AG04450 (cell line): ENCODE measurements around the gene BCL3. TPM values are rescaled to one million over a fixed set of nuclear protein-coding genes. Genes with fewer than 3 reads are reported as not detected.
A peak's percentile ranks its signal among the peaks of the same experiment; 100 is the strongest.

Experiments
- CTCF ChIA-PET: fragments of 300-600, 350-600 bp; formaldehyde crosslinking; extraction: SDS; loops from one replicate; lab custom pipeline; 2022; ENCODE audit warnings: antibody characterized with exemption, inconsistent platforms; lab: Charles Lee
- POLR2A ChIA-PET: fragments of 350-600 bp; formaldehyde crosslinking; extraction: SDS; loops from one replicate; lab custom pipeline; 2021; ENCODE audit warnings: antibody characterized with exemption, inconsistent platforms; lab: Yijun Ruan, JAX
- DNase-seq: peaks from one replicate; pipeline ENCODE4 v3.0.0-alpha.2; 2011; ENCODE audit warnings: low read depth, low spot score
- H3K27ac ChIP-seq: one replicate; pipeline ENCODE4 v1.5.1; 2012; ENCODE audit warnings: low read depth, low read length, control low read depth
- H3K27me3 ChIP-seq: one replicate; pipeline ENCODE4 v1.6.0; 2012; ENCODE audit warnings: low read length; ENCODE audit not compliant: control insufficient read depth, insufficient read depth
- H3K4me3 ChIP-seq: 2 replicates; pipeline ENCODE4 v1.5.1; 2011; ENCODE audit warnings: mild to moderate bottlenecking, low read depth, low read length, control low read depth
- H3K9me3 ChIP-seq: 2 replicates; pipeline ENCODE4 v1.5.1; 2012; ENCODE audit warnings: low read length; ENCODE audit not compliant: control insufficient read depth, insufficient read depth
- polyA minus RNA-seq: library from RNA; depleted of rRNA, polyadenylated mRNA; stranded (reverse); fragments of >200 nt; gene quantifications from 2 replicates; pipeline ENCODE4 v1.2.3, GENCODE V29; 2011; rRNA and poly(A)+ RNA removed
- polyA plus RNA-seq: library from polyadenylated mRNA; depleted of rRNA; stranded (reverse); fragments of >200 nt; gene quantifications from 2 replicates; pipeline ENCODE4 v1.2.3, GENCODE V29; 2011; rRNA removed
- TF ChIP-seq, protein P1 (sequence below): IDR thresholded peaks from 2 replicates; pipeline ENCODE4 v1.5.1; 2011; ENCODE audit warnings: low read depth, low read length, control low read depth, inconsistent platforms

Gene BCL3
- polyA plus RNA-seq (5.6 and 11.0 TPM in 2 replicates), polyA minus RNA-seq (10.0 and 11.3 TPM in 2 replicates)

DNA sequence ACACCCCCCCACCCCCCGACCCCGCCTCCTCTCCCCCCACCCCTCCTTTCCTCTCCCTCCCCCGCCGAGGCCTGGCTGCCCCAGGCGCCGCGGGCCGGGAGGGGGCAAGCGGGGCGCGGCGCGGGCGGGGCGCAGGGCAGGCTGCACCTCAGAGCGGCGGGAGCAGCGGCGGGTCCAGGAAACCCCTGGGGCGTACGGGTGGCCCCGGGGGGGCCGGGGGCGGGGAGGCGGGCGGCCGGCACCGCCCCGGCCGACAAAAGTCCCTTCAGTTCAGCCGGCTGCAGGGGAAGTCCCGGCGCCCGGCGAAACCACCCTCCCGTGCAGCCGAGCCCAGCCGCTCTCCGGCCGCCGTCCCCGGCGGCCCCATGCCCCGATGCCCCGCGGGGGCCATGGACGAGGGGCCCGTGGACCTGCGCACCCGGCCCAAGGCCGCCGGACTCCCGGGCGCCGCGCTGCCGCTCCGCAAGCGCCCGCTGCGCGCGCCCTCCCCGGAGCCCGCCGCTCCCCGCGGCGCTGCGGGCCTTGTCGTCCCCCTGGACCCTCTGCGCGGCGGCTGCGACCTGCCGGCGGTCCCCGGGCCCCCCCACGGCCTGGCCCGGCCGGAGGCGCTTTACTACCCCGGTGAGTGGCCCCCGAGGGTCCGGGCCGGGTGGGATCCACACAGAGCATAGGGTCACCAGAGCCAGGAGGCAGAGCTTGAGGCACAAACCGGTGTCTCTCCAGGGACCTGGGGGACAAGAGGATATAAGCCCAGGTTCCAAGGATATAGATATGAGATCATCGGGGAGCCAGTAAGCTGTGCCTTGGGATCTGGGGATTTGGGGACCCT is at the start of gene BCL3:
TSS of gene BCL3 (plus strand) at position 283 of the 829 bp plus-strand sequence. CDS start at position 366, 83 bp downstream.
- DNase-seq, result no peak
- ChIA-PET POLR2A (interaction anchor here (0.7 to 1.3 kb wide), 2 partner anchors 10 to 16 kb away, joined by 3 to 6 read pairs; no protein-coding TSS in a partner anchor), CTCF (interaction anchor here (1.0 to 1.9 kb wide), 2 partner anchors 22 to 24 kb away, joined by 6 to 9 read pairs; no protein-coding TSS in a partner anchor)
- TF ChIP-seq, protein P1, sequence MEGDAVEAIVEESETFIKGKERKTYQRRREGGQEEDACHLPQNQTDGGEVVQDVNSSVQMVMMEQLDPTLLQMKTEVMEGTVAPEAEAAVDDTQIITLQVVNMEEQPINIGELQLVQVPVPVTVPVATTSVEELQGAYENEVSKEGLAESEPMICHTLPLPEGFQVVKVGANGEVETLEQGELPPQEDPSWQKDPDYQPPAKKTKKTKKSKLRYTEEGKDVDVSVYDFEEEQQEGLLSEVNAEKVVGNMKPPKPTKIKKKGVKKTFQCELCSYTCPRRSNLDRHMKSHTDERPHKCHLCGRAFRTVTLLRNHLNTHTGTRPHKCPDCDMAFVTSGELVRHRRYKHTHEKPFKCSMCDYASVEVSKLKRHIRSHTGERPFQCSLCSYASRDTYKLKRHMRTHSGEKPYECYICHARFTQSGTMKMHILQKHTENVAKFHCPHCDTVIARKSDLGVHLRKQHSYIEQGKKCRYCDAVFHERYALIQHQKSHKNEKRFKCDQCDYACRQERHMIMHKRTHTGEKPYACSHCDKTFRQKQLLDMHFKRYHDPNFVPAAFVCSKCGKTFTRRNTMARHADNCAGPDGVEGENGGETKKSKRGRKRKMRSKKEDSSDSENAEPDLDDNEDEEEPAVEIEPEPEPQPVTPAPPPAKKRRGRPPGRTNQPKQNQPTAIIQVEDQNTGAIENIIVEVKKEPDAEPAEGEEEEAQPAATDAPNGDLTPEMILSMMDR, result no peak
- Histone ChIP-seq H3K4me3 (peak within 1 kb of the TSS; percentile 73), H3K27me3 (no peaks in the 10 kb centered on the region), H3K27ac (peak within 1 kb of the TSS; percentile 87), H3K9me3 (no peaks in the 10 kb centered on the region)

GRCh38 chr19:44700547-44700946 is 48.0 kb upstream of the BCL3 start:
- ChIA-PET POLR2A (no interaction called here), CTCF (no interaction called here)
- Histone ChIP-seq H3K9me3 (no peaks in the 10 kb centered on the region; the same call in 1 of the 2 replicates), H3K27me3 (no peaks in the 10 kb centered on the region), H3K27ac (no peak overlapping the region), H3K4me3 (no peak overlapping the region)
- DNase-seq, result no peak
- TF ChIP-seq, protein P1, result no peak

GRCh38 chr19:44701228-44701627 is 47.3 kb upstream of the BCL3 start:
- DNase-seq, result no peak
- ChIA-PET POLR2A (no interaction called here), CTCF (interaction anchor here (1.4 kb wide), 1 partner anchor 12 kb away, joined by 3 read pairs; no protein-coding TSS in a partner anchor)
- TF ChIP-seq, protein P1, result no peak
- Histone ChIP-seq H3K4me3 (no peak overlapping the region), H3K27me3 (no peaks in the 10 kb centered on the region), H3K27ac (no peak overlapping the region), H3K9me3 (no peaks in the 10 kb centered on the region; the same call in 1 of the 2 replicates)

DNA sequence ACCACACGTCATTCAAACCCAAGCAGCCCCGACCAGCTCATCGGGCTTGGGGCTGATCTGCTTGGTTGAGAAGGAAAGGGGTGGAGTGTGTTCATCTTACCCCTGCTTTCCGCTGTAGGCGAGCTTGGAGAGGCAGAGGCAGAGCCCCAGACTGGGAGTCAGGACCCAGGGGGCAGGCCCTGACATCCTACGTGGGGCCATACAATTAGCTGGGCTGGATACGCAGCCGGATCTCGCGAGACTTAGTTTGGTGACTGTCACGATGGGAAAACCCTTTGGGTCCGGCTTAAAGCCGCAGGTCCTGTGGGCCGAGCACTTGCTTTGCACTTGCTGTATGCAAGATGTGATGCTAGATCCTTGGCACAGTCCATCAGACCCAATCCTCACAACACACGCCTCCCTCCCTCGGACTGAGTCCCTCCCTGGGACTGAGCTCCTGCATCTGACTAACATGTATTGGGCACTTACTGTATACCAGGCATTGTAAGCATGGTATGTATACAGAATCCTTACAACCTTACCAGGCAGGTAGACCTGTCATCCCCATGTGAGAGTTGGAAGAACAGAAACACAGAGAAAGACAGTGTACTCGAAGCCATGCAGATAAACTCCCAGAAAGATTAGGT is 45.8 kb upstream of the BCL3 start:
- DNase-seq, result no peak
- H3K9me3 ChIP-seq, result peaks cover under 1% of the 10 kb centered on the region; the same call in 1 of the 2 replicates
- no peak overlapping the region for H3K4me3 ChIP-seq
- ChIA-PET POLR2A (no interaction called here), CTCF (interaction anchor here (0.6 kb wide), 1 partner anchor 248 kb away, joined by 3 read pairs; no protein-coding TSS in a partner anchor)
- H3K27ac ChIP-seq, result no peak overlapping the region
- TF ChIP-seq, protein P1, result no peak
- peaks cover 3% of the 10 kb centered on the region for H3K27me3 ChIP-seq
